Activated naive CD4-positive, alpha-beta T cell treated with anti-CD3 and anti-CD28 coated beads, Interleukin-2, amount 50 U/mL, for 16 hours (primary cell): ENCODE data around the gene SYMPK.
"Not testable (repeated sequence)": the region's sequence is repeated elsewhere in the genome, so short reads cannot be mapped to it uniquely, and the experiment has no call there.

ENCODE experiments used
- DNase-seq: peaks from one replicate; pipeline ENCODE4 v3.0.0-alpha.2; 2020

Gene SYMPK

GRCh38 chr19:45862564-45863334, at the start of gene SYMPK:
Gene SYMPK (minus strand): TSS chr19:45863147. CDS start chr19:45854495, 8,652 bp downstream.
- peak; percentile 99 for DNase-seq

GRCh38 chr19:45911291-45911690, 48.3 kb upstream of the SYMPK start:
- no peak for DNase-seq

- DNase-seq, result no peak
Measured at GRCh38 chr19:45908956-45909355, 46.0 kb upstream of the SYMPK start.

GRCh38 chr19:45906221-45906620, 43.3 kb upstream of the SYMPK start:
- DNase-seq, result no peak

- no peak for DNase-seq
Measured at GRCh38 chr19:45905011-45905410, 42.1 kb upstream of the SYMPK start.

- peak; percentile 99 for DNase-seq
Measured at GRCh38 chr19:45902651-45903625, 40.0 kb upstream of the SYMPK start.

- DNase-seq, result no peak
Measured at GRCh38 chr19:45901912-45902650, 39.1 kb upstream of the SYMPK start, which contains the start of gene MYPOP. Gene MYPOP (minus strand): TSS chr19:45902613. CDS start chr19:45901773, 840 bp downstream.

- DNase-seq, result peak; percentile 47
Measured at GRCh38 chr19:45901432-45901911, 38.5 kb upstream of the SYMPK start.

- no peak for DNase-seq
Measured at GRCh38 chr19:45900738-45901431, 37.9 kb upstream of the SYMPK start.

- DNase-seq, result no peak
Measured at GRCh38 chr19:45899919-45900589, 37.1 kb upstream of the SYMPK start.

- no peak for DNase-seq
Measured at GRCh38 chr19:45899253-45899652, 36.3 kb upstream of the SYMPK start.

- DNase-seq, result no peak
Measured at GRCh38 chr19:45897261-45897812, 34.4 kb upstream of the SYMPK start.

- DNase-seq, result not testable (repeated sequence)
Measured at GRCh38 chr19:45895983-45896599, 33.1 kb upstream of the SYMPK start.

- DNase-seq, result no peak
Measured at GRCh38 chr19:45895519-45895972, 32.6 kb upstream of the SYMPK start.

GRCh38 chr19:45890877-45891276, 27.9 kb upstream of the SYMPK start:
- no peak for DNase-seq

GRCh38 chr19:45889210-45889885, 26.4 kb upstream of the SYMPK start:
- DNase-seq, result no peak

- no peak for DNase-seq
Measured at GRCh38 chr19:45887200-45887710, 24.3 kb upstream of the SYMPK start.

GRCh38 chr19:45886427-45887199, 23.7 kb upstream of the SYMPK start:
- peak; percentile 89 for DNase-seq
